Stimulated activated CD8-positive, alpha-beta memory T cell treated with anti-CD3 and anti-CD28 coated beads, Interleukin-12 subunit alpha, Interleukin-12 subunit beta, amount 100 ng/mL, for 1 hour (primary cell): ENCODE results near the gene FCHSD1.

Experiments
- DNase-seq: peaks from one replicate; pipeline ENCODE4 v3.0.0-alpha.2; 2020; ENCODE audit warnings: low read depth

The FCHSD1 gene

DNA sequence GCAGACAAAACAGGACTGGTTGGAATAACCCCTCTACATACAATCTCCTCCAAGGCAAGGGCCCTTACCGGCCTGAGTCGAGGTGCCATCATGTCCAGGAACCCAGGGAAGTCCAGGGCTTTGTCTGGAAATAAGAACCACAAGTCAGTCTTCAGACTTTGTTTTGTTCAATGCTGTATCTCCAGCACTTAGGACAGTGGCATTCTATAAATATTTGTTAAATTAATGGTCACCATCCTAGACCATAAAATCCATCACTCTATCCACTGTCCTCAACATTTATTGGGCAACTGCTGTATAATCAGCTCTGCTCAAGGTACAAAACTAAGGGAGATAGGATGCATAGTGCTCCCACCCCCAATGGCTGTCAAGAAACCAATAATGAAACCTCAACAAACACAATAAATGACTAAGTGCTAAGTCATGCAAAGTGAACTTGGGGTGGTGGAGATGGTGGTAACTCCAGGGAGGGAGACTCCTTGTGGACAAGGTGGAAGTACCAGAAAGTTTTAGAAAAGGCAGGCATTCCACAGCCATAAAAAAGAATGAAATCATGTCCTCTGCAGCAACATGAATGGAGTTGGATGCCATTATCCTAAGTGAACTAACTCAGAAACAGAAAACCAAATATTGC, 9.5 kb downstream of the FCHSD1 start:
- no peak for DNase-seq

- no peak for DNase-seq
Measured at GRCh38 chr5:141640698-141641097, 10.5 kb downstream of the FCHSD1 start.

- no peak for DNase-seq
Measured at GRCh38 chr5:141640051-141640415, 11.2 kb downstream of the FCHSD1 start.

DNA sequence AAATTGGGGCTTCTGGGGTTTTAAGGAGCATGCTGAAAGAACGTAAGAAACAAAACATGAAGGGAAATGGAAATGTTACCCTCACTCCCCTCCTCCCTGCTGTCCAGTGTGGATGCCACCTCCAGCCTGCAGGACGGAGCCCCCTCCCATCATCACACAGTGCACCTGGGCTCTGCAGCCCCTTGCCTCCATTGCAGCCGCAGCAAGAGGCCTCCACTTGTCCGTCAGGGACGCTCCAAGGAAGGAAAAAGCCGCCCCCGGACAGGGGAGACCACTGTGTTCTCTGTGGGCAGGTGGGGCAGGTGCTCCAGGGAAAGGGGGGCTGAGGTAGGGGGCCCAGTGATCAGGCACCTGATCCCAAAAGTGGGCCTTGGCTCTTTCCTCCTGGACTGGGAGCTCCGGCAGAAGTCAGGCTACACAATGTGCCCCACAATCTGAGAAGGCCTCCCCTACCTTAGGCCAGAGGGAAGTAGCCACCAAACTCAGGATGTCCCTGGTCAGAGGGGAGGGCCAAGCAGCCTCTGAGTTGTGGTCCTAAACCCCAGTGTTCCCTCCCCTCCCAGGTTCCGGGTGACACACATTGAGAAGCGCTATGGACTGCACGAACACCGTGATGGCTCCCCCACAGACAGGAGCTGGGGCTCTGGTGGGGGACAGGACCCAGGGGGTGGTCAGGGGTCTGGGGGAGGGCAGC, 11.7 kb downstream of the FCHSD1 start:
- no peak for DNase-seq

DNA sequence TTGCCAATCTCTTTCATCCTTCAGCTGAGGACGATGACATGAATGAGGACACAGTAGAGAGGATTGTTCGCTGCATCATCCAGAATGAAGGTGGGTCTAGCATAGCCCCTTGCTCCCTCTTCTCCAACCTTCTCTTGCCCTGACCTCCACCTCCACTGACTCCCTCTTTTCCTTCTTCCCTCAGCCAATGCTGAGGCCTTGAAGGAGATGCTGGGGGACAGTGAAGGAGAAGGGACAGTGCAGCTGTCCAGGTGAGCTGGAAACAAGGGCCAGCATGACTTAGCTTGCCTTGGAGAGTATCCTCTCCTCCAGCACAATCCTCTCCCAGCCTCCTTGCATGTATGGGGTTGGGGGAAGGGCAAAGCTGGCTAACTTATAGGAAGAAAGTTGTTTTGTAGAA, 12.4 kb downstream of the FCHSD1 start:
- no peak for DNase-seq

GRCh38 chr5:141637767-141638419, 13.3 kb downstream of the FCHSD1 start:
- peak; percentile 30 for DNase-seq

GRCh38 chr5:141637123-141637766, 14.0 kb downstream of the FCHSD1 start:
- DNase-seq, result peak; percentile 16

GRCh38 chr5:141636413-141637122, 14.7 kb downstream of the FCHSD1 start, which contains the start of the genes HDAC3 and RELL2:
Gene HDAC3 (minus strand): TSS chr5:141636849. CDS start chr5:141636790, 59 bp downstream.
Gene RELL2 (plus strand): TSS chr5:141636997. CDS start chr5:141638226, 1,229 bp downstream.
- peak; percentile 90 for DNase-seq

DNA sequence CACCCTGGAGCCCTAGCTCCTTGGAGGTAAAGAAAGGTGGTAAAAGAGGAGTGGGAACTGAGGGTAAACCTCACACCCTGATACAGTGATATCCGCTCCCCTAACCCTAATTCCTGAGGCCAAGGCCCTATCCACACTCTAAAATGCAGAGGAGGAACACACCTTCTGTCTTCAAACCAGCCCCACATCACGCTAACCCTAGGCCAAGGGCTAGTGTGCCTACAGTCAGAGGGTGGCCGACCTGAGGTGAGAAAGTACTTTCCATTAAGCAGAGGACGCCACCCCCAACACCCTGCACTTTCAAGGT, 15.2 kb downstream of the FCHSD1 start:
- DNase-seq, result no peak

DNA sequence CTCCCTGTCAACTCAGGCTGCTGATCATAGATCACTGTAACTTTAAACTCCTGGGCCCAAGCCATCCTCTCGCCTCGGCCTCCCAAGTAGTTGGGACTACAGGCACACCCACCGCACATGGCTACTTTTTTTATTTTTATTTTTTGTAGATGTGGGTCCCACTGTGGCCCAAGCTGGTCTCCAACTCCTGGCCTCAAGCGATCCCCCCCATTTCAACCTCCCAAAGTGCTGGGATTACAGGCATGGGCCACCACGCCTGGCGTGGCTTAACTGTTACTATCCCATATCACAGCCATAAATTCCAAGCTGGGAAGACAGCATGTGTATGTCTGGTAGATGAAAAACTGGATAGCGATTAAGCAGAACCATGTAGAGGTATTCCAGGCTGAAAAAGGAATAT, 15.6 kb downstream of the FCHSD1 start:
- DNase-seq, result no peak

DNA sequence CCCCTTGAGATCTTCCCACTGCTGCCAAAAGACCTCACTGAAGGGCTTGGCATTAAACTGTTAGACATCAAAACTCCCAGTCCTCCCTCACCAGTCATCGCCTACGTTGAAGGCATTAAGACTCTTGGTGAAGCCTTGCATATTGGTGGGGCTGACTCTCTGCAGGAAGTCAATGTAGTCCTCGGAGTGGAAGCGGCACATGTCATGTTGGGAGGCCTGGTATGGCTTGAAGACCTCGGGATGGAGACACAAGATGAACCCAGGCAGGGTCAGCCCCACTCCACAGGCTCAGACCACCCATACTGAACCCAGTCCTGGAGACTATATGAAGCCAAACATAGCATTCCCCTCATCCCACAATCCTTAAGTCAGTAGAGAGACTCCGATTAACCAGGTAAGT, 16.5 kb downstream of the FCHSD1 start:
- no peak for DNase-seq

GRCh38 chr5:141633871-141634561, 17.2 kb downstream of the FCHSD1 start:
- no peak for DNase-seq

DNA sequence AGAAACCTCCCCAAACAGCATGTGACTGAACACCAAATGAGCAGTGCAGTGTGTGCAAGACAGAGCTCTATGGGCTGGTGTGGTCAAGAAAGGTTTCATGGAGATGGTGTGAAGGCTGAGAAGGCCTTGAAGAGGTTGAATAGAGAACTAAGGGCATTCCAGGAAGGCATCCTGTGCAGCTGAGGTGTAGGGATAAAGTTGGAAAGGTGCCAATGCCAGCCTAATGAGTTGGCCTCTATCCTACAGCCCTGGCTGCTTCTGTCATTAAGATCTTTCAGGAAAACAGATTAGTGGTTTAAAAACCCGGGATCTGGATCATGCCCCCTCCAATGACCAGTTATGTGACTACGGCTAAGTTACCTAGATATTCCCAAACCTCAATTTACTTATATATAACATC, 18.6 kb downstream of the FCHSD1 start:
- DNase-seq, result no peak

DNA sequence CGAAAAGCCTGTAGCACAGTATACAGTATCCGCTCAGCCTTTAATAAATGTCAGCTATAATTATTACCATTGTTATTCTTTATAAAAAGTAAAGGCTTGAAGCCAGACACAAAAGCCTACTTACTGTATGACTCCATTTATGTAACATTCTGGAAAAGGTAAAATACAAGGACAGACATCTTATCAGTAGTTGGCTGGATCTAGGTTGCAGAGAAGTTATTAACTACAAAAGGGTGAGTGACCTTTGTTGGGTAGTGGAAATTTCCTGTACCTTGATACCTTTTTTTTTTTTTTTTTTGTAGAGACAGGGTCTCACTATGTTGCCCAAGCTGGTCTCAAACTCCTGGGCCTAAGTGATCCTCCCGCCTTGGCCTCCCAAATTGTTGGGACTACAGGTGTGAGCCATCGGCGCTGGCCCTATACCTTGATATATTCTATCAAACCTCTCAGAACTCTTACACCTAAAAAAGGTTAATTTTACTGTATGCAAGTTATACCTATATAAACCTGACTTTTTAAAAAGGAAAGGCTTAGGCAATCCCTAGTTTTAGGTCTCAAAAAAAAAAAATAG, 20.6 kb downstream of the FCHSD1 start:
- no peak for DNase-seq

GRCh38 chr5:141628175-141628788, 22.9 kb downstream of the FCHSD1 start:
- DNase-seq, result no peak

DNA sequence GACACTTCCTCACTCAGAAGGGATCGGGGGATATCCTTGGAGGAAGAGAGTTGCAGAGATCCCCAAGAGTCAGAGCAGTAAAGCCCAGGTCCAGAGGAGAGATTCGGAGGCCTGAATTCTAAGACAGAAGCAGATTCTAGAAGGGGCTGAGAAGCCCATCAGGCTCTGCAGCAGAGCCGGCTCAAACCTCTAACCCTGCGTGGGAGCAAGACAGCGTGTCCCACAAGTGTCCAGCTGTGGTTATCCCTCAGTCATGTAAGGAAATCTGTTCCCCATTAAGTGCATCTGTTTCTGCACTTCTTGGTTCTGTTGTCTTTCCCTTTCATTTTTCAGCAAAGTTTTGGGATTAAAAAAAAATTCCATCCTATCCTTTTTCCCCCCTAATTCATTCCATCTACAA, 27.6 kb downstream of the FCHSD1 start:
- DNase-seq, result no peak

DNA sequence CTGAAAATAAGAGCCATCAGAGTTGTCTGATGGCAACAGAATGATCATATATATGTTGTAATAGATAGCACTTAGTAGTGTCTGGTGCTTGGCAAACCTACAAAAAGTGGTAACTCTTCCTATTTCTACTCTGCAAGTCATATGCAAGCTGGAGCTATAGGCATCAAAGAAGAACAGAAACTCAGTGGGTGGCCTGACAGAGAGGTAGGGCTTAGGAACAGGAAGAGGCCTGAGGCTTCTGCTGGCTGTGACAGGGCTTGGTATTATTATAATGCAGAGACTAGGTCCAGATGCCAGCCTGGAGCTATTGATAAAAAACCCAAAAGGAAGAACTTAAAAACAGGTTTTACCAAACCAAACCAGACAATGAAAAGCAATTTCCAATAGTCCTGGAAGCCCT, 28.0 kb downstream of the FCHSD1 start:
- no peak for DNase-seq

- DNase-seq, result peak; percentile 97
Measured at GRCh38 chr5:141618804-141619554, 32.2 kb downstream of the FCHSD1 start, which contains the start of gene DIAPH1. Gene DIAPH1 (minus strand): TSS chr5:141619000. CDS start chr5:141618914, 86 bp downstream.

DNA sequence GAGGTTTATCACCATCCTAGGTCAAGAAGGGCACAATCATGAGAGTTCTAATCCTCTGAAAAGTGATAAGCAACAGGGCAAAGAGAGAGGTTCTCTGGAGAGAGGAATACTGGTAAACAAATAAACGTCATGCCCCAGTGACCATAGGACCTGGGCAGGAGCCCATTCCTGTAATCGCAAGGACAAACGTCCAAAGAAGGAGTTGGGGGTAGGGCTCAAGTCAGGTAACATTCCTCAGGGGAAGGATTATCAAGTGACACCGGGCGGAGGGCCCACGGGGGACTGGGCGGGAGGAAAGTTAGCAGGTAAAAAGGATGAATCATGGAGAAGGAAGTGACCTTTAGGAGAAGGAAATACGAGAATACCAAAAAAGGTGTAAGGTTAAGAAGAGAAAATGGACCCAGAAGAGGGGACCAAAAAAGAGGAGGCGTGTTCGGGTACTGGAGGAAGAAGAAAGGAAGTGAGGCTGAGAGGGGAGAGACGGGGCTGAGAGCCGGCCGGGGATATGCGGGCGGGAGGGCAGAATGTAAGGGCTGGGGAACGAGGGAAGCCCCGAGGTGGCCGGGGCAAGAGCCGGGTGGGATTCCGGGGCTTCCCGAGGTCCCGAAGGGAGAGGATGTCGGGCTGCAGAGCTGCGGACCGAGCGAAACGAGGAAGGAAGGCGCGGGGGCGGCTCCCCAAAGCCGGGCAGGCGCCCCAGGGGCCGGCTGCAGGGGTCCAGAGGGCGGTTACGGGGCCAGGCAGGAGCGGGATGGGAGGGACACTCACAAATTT, 33.0 kb downstream of the FCHSD1 start:
- no peak for DNase-seq
